NK-92 treated with Interleukin-12 subunit alpha and Interleukin-12 subunit beta, amount 100 ng/mL, for 24 hours (cell line): ENCODE measurements around the gene SLC20A1.
"Not testable (repeated sequence)": the region's sequence is repeated elsewhere in the genome, so short reads cannot be mapped to it uniquely, and the experiment has no call there.

Experiments used
- DNase-seq: peaks from one replicate; lab custom pipeline; 2025; lab: John Stamatoyannopoulos, UW

Gene SLC20A1

GRCh38 chr2:112646102-112646719, 472 bp downstream of the SLC20A1 start:
- DNase-seq, result peak; percentile 63

DNA sequence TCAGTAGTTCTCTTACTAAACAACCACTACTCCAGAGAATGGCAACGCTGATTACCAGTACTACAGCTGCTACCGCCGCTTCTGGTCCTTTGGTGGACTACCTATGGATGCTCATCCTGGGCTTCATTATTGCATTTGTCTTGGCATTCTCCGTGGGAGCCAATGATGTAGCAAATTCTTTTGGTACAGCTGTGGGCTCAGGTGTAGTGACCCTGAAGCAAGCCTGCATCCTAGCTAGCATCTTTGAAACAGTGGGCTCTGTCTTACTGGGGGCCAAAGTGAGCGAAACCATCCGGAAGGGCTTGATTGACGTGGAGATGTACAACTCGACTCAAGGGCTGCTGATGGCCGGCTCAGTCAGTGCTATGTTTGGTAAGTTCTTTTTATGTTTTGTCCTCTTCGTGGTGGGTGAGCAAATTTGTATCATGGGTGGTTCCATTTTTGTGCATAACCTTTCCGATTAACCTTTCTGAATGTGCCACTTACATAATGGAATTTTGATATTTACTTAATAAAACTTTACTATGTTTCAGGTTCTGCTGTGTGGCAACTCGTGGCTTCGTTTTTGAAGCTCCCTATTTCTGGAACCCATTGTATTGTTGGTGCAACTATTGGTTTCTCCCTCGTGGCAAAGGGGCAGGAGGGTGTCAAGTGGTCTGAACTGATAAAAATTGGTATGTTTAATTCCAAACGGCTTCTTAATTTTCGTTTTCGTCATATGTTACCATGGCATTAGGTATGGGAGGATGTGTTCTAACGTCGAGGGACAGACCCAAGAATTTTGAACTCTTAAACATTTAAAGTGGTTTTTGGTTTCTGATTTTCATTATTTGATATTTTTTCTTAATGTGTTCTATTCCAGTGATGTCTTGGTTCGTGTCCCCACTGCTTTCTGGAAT, 1.3 kb downstream of the SLC20A1 start:
- DNase-seq, result no peak

GRCh38 chr2:112648081-112648480, 2.3 kb downstream of the SLC20A1 start:
- DNase-seq, result no peak

- DNase-seq, result no peak
These were observed 10.9 kb downstream of the SLC20A1 start for GRCh38 chr2:112656679-112657078.

- DNase-seq, result no peak
These were observed 12.6 kb downstream of the SLC20A1 start for GRCh38 chr2:112658301-112658700.

DNA sequence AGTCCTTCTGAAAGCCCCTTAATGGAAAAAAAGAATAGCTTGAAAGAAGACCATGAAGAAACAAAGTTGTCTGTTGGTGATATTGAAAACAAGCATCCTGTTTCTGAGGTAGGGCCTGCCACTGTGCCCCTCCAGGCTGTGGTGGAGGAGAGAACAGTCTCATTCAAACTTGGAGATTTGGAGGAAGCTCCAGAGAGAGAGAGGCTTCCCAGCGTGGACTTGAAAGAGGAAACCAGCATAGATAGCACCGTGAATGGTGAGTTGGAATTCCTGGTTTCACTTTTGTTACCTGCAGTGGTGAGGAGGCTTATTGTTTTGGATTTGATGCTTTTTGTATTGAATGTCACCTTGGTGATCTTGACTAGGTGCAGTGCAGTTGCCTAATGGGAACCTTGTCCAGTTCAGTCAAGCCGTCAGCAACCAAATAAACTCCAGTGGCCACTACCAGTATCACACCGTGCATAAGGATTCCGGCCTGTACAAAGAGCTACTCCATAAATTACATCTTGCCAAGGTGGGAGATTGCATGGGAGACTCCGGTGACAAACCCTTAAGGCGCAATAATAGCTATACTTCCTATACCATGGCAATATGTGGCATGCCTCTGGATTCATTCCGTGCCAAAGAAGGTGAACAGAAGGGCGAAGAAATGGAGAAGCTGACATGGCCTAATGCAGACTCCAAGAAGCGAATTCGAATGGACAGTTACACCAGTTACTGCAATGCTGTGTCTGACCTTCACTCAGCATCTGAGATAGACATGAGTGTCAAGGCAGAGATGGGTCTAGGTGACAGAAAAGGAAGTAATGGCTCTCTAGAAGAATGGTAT, 13.3 kb downstream of the SLC20A1 start:
- no peak for DNase-seq

- no peak for DNase-seq
These were observed 14.4 kb downstream of the SLC20A1 start for GRCh38 chr2:112660138-112660537.

DNA sequence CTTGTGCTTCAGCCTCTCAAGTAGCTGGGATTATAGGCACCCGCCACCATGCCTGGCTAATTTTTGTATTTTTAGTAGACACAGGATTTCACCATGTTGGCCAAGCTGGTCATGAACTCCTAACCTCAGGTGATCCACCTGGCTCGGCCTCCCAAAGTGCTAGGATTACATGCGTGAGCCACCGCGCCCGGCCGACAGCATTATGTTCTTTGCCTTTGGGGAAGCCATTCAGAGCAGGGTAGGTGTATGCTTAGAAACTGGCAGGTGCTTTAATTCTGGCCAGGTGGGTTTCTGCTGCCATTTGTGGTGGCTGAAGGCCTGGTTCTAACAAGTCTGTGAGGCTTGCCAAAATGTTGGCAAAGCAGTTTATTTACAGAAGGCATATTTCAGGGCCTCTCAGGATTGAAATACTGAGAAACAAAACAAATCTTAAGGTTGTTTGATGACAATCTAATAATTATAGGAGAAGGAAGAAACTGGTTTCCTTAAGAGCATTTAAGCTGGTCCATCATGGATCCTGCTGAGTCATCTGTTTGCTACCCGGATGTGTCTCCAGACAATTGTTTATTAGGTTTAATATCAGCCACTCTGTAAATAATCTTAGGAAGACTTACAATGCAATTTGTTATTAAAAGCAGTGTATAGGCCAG, 16.0 kb downstream of the SLC20A1 start:
- DNase-seq, result no peak

DNA sequence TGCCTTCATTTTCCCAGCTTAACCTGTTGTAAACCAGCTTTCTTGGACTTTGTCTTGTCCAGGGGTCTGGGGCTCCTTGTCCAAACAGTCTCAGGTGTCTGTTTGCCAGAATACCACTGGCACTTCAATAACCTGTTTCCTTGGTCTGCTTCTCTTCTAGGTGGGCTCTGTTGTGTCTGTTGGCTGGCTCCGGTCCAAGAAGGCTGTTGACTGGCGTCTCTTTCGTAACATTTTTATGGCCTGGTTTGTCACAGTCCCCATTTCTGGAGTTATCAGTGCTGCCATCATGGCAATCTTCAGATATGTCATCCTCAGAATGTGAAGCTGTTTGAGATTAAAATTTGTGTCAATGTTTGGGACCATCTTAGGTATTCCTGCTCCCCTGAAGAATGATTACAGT, 17.0 kb downstream of the SLC20A1 start:
- DNase-seq, result no peak

DNA sequence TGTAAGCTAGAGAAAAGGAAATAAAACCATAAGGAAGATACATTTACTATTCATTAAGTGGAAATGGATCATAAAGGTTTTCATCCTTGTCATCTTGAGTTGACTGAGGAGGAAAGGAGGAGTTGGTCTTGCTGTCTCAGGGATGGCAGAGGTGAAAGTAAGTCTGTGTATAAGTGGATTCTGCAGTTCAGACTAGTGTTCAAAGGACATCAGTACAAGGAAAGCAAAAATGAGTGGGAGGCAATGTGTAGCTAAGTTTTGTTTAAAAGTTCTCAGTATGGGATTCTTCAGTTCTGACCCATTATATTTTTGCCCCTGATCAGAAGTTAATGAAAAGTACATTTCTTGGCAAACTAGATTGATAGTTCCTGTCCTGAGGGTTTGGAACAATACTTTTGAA, 18.9 kb downstream of the SLC20A1 start:
- DNase-seq, result no peak

GRCh38 chr2:112665113-112665780, 19.5 kb downstream of the SLC20A1 start:
- DNase-seq, result no peak

DNA sequence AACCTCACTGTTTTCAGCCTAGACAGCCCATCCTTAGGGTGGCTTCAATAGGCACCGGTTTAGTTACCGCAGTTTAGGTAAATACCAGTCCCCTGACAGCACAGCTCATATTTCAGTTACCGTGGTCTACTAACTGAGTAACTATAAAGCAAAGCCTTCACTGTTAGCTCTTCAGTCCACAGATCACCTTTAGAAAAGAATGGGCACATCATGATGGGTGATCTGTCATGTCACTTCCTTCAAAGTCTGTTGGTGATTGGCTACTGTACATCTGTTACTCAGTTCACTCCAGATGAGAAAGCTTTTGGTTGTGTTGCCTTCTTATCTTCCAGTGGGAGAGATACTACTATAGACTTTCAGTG, 21.0 kb downstream of the SLC20A1 start:
- DNase-seq, result no peak

- not testable (repeated sequence) for DNase-seq
These were observed 21.8 kb downstream of the SLC20A1 start for GRCh38 chr2:112667540-112667939.

GRCh38 chr2:112669667-112670066, 23.9 kb downstream of the SLC20A1 start:
- no peak for DNase-seq

DNA sequence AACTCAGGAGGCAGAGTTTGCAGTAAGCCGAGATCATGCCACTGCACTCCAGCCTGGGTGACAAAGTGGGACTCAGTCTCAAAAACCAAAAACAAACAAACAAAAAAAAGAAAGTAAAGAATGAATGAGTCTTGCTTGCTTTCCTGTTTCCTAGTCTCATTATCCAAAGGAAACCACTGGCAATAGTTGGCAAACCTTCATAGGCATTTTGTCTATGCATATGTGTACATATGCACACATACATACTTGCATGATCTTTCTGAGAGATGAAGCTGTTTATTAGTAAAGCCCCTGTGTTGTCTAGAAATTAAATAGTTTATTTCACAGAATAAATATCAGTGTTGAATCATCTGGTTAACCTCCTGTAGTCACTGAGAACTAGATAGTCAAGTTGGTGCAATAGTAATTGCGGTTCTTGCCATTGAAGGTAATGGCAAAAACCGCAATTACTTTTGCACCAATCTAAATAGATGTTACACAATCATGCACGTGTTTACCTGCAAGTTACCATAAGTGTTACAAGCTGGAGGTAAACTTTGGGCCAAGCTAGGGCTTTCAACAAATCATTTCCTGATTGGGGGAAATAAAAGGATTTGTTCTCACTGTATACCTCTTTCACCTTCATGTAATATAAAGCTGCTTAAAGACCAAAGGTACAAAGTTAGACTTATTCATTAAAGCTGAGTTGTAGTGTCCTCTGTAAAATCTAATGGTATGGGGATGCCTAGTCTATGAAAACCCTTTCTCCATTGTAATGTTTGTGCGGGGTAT, 24.7 kb downstream of the SLC20A1 start:
- DNase-seq, result no peak

DNA sequence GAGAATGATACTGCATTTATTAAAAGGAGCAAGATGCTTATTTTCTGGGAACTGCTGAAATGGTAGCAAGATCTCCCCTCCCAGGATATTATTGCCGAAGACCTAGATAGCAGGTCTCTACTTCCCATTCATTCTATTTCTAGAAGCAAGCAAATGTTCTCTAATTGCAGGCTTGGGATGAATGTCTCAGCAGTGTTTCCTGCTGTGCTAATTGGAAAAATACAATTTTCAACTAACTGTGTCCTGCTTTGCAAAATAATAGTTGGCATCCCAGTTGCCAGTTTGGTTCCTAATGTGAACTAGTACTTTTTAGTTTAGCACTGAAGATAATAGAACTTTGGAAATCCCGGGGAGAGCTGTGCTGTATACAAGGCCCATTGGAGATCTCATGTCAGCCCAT, 26.1 kb downstream of the SLC20A1 start:
- no peak for DNase-seq

DNA sequence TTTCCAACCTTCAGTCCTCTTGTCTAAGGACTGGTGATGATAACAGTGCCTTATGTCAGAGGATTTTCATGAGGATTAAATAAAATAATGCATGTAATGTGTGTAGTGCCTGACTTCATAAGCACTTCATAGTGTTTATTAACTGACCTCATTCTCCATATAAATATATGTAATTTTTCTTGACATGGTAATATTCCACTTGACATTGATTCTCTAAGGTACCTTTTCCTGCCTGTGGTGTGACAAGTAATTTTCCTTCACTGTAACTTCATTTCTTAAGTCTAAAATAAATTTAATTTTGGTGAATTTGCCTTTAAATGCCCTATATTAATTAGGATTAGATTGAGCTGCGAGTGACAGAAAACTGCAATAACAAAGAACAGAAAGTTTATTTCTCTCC, 27.3 kb downstream of the SLC20A1 start:
- no peak for DNase-seq

GRCh38 chr2:112674229-112674628, 28.5 kb downstream of the SLC20A1 start:
- no peak for DNase-seq

DNA sequence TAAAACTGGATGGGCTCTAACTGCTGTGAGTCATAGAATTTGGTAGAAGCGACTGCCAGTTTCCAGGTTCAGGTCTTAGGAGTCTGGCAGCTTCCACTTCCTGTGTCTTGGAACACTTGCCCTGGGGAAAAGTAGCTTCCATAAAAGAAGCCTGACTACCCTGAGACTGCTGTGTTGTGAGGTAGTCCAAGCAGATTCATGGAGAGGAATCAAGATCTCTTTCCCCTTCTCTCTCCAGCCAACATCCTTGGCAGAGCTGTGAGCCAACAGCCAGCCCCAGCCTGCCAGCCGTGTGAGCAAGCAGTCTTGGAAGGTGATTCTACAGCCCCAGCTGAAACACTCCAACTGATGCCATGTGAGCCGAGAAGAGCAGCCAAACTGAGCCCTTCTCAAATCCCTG, 33.7 kb downstream of the SLC20A1 start:
- DNase-seq, result no peak

GRCh38 chr2:112680666-112681101, 34.9 kb downstream of the SLC20A1 start:
- DNase-seq, result no peak

DNA sequence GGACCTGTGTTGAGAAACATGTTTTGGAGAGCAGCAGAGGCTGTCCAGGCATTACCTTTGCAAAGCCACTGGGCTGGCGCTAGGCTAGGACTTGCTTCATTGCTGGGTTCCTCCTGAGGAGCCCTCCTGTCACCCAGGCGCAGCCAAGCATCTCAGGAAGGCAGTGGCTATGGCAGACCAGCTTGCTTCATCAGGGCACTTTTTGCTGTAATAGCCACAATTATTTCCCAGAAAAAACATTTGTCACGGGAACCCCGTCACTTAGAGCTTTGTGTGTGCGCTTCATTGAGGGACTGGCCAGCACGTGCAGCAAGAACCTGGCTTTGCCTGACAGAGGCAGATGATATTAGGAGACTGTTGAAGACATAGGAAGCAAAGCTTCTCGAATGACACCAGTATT, 36.4 kb downstream of the SLC20A1 start:
- DNase-seq, result no peak
